Measurements from ENCODE around the gene PLAAT3.

DNA sequence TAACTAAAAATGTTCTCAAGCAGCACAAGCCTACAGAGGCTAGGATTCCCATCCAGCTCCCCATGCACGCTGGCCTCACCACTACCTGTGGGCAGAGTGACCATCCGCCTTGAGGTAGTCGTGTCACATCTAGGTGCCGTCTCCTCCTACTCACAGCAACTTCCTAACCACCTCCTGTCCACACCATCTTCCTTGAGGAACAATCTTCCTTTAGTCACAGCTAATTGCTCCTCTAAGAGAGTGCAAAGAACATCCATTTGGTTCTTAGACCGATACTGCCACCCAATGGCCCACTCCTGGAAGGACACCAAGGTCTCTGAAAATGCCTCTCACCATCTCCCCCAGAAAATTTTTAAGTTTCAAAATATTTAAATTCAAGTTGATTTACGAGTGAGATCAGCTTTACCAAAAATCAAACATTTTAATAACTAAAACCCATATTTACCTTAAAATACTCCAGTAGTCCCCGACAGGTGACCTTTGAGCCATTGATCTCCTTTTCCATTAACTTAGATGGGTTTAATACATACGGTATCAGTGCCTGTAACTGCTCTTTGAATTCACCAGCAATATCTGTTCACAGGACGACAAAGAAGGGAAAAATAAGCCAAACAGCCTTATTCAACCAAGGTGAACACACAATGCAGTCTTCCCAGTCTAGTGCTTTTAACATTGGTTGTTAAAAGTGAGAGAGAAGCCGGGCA is 21.7 kb upstream of the PLAAT3 start:
- no peak for TF ChIP-seq POLR2A (IDR thresholded peaks at IDR 0.05)
- TF ChIP-seq, protein P1, sequence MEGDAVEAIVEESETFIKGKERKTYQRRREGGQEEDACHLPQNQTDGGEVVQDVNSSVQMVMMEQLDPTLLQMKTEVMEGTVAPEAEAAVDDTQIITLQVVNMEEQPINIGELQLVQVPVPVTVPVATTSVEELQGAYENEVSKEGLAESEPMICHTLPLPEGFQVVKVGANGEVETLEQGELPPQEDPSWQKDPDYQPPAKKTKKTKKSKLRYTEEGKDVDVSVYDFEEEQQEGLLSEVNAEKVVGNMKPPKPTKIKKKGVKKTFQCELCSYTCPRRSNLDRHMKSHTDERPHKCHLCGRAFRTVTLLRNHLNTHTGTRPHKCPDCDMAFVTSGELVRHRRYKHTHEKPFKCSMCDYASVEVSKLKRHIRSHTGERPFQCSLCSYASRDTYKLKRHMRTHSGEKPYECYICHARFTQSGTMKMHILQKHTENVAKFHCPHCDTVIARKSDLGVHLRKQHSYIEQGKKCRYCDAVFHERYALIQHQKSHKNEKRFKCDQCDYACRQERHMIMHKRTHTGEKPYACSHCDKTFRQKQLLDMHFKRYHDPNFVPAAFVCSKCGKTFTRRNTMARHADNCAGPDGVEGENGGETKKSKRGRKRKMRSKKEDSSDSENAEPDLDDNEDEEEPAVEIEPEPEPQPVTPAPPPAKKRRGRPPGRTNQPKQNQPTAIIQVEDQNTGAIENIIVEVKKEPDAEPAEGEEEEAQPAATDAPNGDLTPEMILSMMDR (IDR thresholded peaks at IDR 0.05), result peak; percentile 18 to 94 (median 85)
